Calu3 (cell line): Measurements from ENCODE around the gene PLIN3. TPM values are rescaled to one million over a fixed set of nuclear protein-coding genes. Genes with fewer than 3 reads are reported as not detected.
A peak's percentile ranks its signal among the peaks of the same experiment; 100 is the strongest.
"Not testable (repeated sequence)": the region's sequence is repeated elsewhere in the genome, so short reads cannot be mapped to it uniquely, and the experiment has no call there.

Source experiments
- BruUV-seq: library from RNA; stranded (reverse); fragments of 400-500 nt; replicated peaks from 2 replicates; lab custom pipeline; 2021; lab: Mats Ljungman, UMichigan
- CTCF ChIA-PET: fragments of 300-600 bp; sonication (Branson Sonifier 250); formaldehyde crosslinking; loops from one replicate; lab custom pipeline; 2022; ENCODE audit warnings: antibody characterized with exemption; lab: Charles Lee
- DNase-seq: peaks from one replicate; pipeline ENCODE4 v3.0.0; 2022
- H3K27ac Mint-ChIP-seq: one replicate; pipeline ENCODE4 v1.8.0; 2022; ENCODE audit warnings: mixed read lengths; ENCODE audit not compliant: unreplicated experiment
- H3K27me3 Mint-ChIP-seq: one replicate; pipeline ENCODE4 v1.8.0; 2022; ENCODE audit warnings: mixed read lengths; ENCODE audit not compliant: unreplicated experiment
- H3K36me3 Mint-ChIP-seq: one replicate; pipeline ENCODE4 v1.8.0; 2022; ENCODE audit warnings: mild to moderate bottlenecking, moderate library complexity, mixed read lengths; ENCODE audit not compliant: insufficient read depth, unreplicated experiment
- H3K4me1 Mint-ChIP-seq: one replicate; pipeline ENCODE4 v1.8.0; 2022; ENCODE audit warnings: mild to moderate bottlenecking, low read depth, mixed read lengths; ENCODE audit not compliant: unreplicated experiment
- H3K4me3 Mint-ChIP-seq: one replicate; pipeline ENCODE4 v1.8.0; 2022; ENCODE audit warnings: mild to moderate bottlenecking, low read depth, moderate library complexity, mixed read lengths; ENCODE audit not compliant: unreplicated experiment
- H3K9me3 Mint-ChIP-seq: one replicate; pipeline ENCODE4 v1.8.0; 2022; ENCODE audit warnings: low read depth, mixed read lengths; ENCODE audit not compliant: unreplicated experiment
- CTCF ChIP-seq: fragments of 200-600 bp; IDR thresholded peaks from one replicate; pipeline ENCODE4 v1.8.0; 2022; ENCODE audit warnings: antibody characterized with exemption; ENCODE audit not compliant: unreplicated experiment
- intact Hi-C: fragments of 100-400 bp; cut with micrococcal nuclease; formaldehyde crosslinking; loops from one replicate; pipeline ENCODE4 v1.10.0; 2022; ENCODE audit not compliant: unreplicated experiment
- total RNA-seq: library from RNA; stranded (reverse); gene quantifications from 2 replicates; pipeline ENCODE4 v1.2.3, GENCODE V29; 2022

Gene PLIN3
- total RNA-seq, 1 experiment from 2014 or later, result 43.7 TPM

- no peak overlapping the region for H3K4me3 Mint-ChIP-seq
- H3K9me3 Mint-ChIP-seq, result no peaks in the 10 kb centered on the region
- no TSS peak for BruUV-seq
- intact Hi-C loops, result no loop called here
- no peak for TF ChIP-seq CTCF
- H3K27me3 Mint-ChIP-seq, result no peaks in the 10 kb centered on the region
- H3K36me3 Mint-ChIP-seq, result peaks cover 38% of the 10 kb centered on the region
- H3K27ac Mint-ChIP-seq, result no peak overlapping the region
- CTCF ChIA-PET, result no interaction called here
- H3K4me1 Mint-ChIP-seq, result no peaks in the 10 kb centered on the region
- DNase-seq, result no peak
Measured at GRCh38 chr19:4795400-4795799, 72.1 kb downstream of the PLIN3 start.

- CTCF ChIA-PET, result no interaction called here
- no peak overlapping the region for H3K27ac Mint-ChIP-seq
- no TSS peak for BruUV-seq
- no peak for DNase-seq
- intact Hi-C loops, result no loop called here
- no peaks in the 10 kb centered on the region for H3K27me3 Mint-ChIP-seq
- no peaks in the 10 kb centered on the region for H3K9me3 Mint-ChIP-seq
- no peak for TF ChIP-seq CTCF
- H3K36me3 Mint-ChIP-seq, result peaks cover 38% of the 10 kb centered on the region
- H3K4me3 Mint-ChIP-seq, result no peak overlapping the region
- no peaks in the 10 kb centered on the region for H3K4me1 Mint-ChIP-seq
Measured at GRCh38 chr19:4794971-4795370, 72.5 kb downstream of the PLIN3 start.

GRCh38 chr19:4793278-4793677 lies 74.2 kb downstream of the PLIN3 start:
- H3K4me1 Mint-ChIP-seq, H3K27me3 Mint-ChIP-seq, H3K9me3 Mint-ChIP-seq, DNase-seq, CTCF ChIA-PET, intact Hi-C loops, H3K27ac Mint-ChIP-seq, BruUV-seq: not testable (repeated sequence)
- peaks cover 38% of the 10 kb centered on the region for H3K36me3 Mint-ChIP-seq
- H3K4me3 Mint-ChIP-seq, result peak overlapping the region; percentile 77

- H3K9me3 Mint-ChIP-seq, DNase-seq, CTCF ChIA-PET, H3K27ac Mint-ChIP-seq, intact Hi-C loops, H3K4me1 Mint-ChIP-seq, BruUV-seq, H3K27me3 Mint-ChIP-seq: not testable (repeated sequence)
- H3K4me3 Mint-ChIP-seq, result peak overlapping the region; percentile 77
- H3K36me3 Mint-ChIP-seq, result peaks cover 38% of the 10 kb centered on the region
Measured at GRCh38 chr19:4792866-4793195, 74.6 kb downstream of the PLIN3 start.

GRCh38 chr19:4792019-4792865 lies 75.2 kb downstream of the PLIN3 start:
- BruUV-seq, DNase-seq, H3K27ac Mint-ChIP-seq, H3K27me3 Mint-ChIP-seq, intact Hi-C loops, H3K9me3 Mint-ChIP-seq, H3K4me1 Mint-ChIP-seq: not testable (repeated sequence)
- peak overlapping the region; percentile 77 for H3K4me3 Mint-ChIP-seq
- peaks cover 38% of the 10 kb centered on the region for H3K36me3 Mint-ChIP-seq
- CTCF ChIA-PET, result interaction anchor here (0.6 to 1.7 kb wide), 4 partner anchors 9 to 91 kb away, joined by 4 to 9 read pairs (median 8); no protein-coding TSS in a partner anchor
